GM12865 (cell line): ENCODE measurements around the gene NFYC.

ENCODE experiments used
- DNase-seq: peaks from one replicate; pipeline ENCODE4 v3.0.0; 2010; ENCODE audit warnings: low read depth
- H3K4me3 ChIP-seq: 2 replicates; pipeline ENCODE4 v1.5.1; 2011; ENCODE audit warnings: mild to moderate bottlenecking, low read depth, low read length, control low read depth
- CTCF ChIP-seq: IDR thresholded peaks from 2 replicates; pipeline ENCODE4 v1.5.1; 2011; ENCODE audit warnings: low read length, control low read depth, low read depth, inconsistent platforms; ENCODE audit not compliant: insufficient read depth; ENCODE audit errors: missing control alignments

The NFYC gene

GRCh38 chr1:40650075-40650474 lies 41.4 kb upstream of the NFYC start:
- peak; percentile 49 for TF ChIP-seq CTCF
- no peak overlapping the region for H3K4me3 ChIP-seq
- no peak for DNase-seq

- H3K4me3 ChIP-seq, result no peak overlapping the region
- no peak for TF ChIP-seq CTCF
- no peak for DNase-seq
Observed at GRCh38 chr1:40651138-40651857, 40.2 kb upstream of the NFYC start.

DNA sequence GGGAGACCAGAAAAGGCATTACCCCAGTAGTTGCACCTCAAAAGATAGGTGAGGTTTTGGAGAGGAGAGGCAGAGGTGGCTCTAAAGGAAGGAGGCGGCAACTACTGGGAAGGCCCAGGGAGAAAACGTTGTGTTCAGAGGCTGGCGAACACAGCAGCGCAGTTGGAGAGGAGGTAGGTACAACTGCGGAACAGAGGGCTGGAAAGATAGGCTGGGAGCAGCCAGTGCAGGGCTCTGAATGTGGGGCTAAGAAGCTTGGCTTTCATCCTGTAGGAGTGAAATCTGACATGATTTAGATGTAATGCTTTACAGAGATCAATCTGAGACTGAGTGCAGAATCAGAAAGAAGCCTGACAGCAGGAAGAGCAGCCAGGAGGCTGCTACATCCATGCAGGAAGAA lies 39.0 kb upstream of the NFYC start:
- TF ChIP-seq CTCF, result no peak
- H3K4me3 ChIP-seq, result no peak overlapping the region
- DNase-seq, result no peak

GRCh38 chr1:40652979-40653378 lies 38.5 kb upstream of the NFYC start:
- no peak for DNase-seq
- no peak overlapping the region for H3K4me3 ChIP-seq
- no peak for TF ChIP-seq CTCF

GRCh38 chr1:40653851-40654537 lies 37.5 kb upstream of the NFYC start:
- H3K4me3 ChIP-seq, result no peak overlapping the region
- TF ChIP-seq CTCF, result no peak
- DNase-seq, result no peak

DNA sequence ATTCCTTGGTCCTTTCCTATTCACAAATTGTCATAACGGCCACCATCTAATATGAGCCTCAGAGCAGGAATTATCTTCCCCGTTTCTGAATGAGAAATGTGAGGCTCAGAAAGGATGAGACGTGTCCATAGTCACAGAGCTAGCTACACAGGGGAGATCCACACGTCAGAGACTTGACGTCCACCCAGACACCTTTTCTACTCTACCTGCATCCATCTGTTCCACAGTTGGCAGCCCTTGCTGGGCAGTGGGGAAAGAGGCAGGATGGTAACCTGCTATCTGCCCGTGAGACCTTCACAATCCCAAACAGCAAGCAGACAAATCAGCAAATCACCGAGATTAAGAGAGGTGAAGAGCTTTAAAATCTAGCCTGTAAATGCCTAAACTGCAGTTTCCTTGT lies 34.5 kb upstream of the NFYC start:
- TF ChIP-seq CTCF, result no peak
- DNase-seq, result no peak
- H3K4me3 ChIP-seq, result no peak overlapping the region
